Measurements from ENCODE around the gene ITPR3.
"Not testable (repeated sequence)": the region's sequence is repeated elsewhere in the genome, so short reads cannot be mapped to it uniquely, and the experiment has no call there.

ITPR3 gene

GRCh38 chr6:33621711-33622388 lies 728 bp downstream of the ITPR3 start:
- no peaks in the 10 kb centered on the region for H3K9me3 ChIP-seq
- peaks cover 52% of the 10 kb centered on the region for H3K4me1 ChIP-seq
- no peaks in the 10 kb centered on the region for H3K27me3 ChIP-seq
- H3K4me3 ChIP-seq = peak overlapping the region; percentile 90
- H3K4me2 ChIP-seq = peak overlapping the region; percentile 94
- peak overlapping the region; percentile 83 for H3K27ac ChIP-seq
- no peak for TF ChIP-seq Cebpa-rat (IDR thresholded peaks at IDR 0.05)
- H4K20me1 ChIP-seq = peaks cover 51% of the 10 kb centered on the region
- H3K9ac ChIP-seq = peak overlapping the region; percentile 81
- peaks cover 21% of the 10 kb centered on the region for H3K36me3 ChIP-seq

- H4K20me1 ChIP-seq = peaks cover 60% of the 10 kb centered on the region
- peak overlapping the region; percentile 90 for H3K4me3 ChIP-seq
- H3K9me3 ChIP-seq = no peaks in the 10 kb centered on the region
- H3K27me3 ChIP-seq = no peaks in the 10 kb centered on the region
- peak overlapping the region; percentile 94 for H3K4me2 ChIP-seq
- H3K27ac ChIP-seq = no peak overlapping the region
- H3K4me1 ChIP-seq = peaks cover 49% of the 10 kb centered on the region
- no peak for TF ChIP-seq Cebpa-rat (IDR thresholded peaks at IDR 0.05)
- peak overlapping the region; percentile 81 for H3K9ac ChIP-seq
- peaks cover 28% of the 10 kb centered on the region for H3K36me3 ChIP-seq
Measured at GRCh38 chr6:33622456-33623431, 1.6 kb downstream of the ITPR3 start.

- TF ChIP-seq Cebpa-rat (IDR thresholded peaks at IDR 0.05) = no peak
- Histone ChIP-seq H3K9me3 (no peaks in the 10 kb centered on the region), H3K27me3 (no peaks in the 10 kb centered on the region), H3K4me1 (peaks cover 52% of the 10 kb centered on the region), H3K4me2 (peak overlapping the region; percentile 94; the same call in 1 of the 2 replicates), H3K27ac (no peak overlapping the region), H3K36me3 (peaks cover 35% of the 10 kb centered on the region), H3K9ac (no peak overlapping the region), H3K4me3 (no peak overlapping the region), H4K20me1 (peaks cover 72% of the 10 kb centered on the region)
Measured at GRCh38 chr6:33623895-33624381, 2.8 kb downstream of the ITPR3 start.

GRCh38 chr6:33624856-33625255 lies 3.7 kb downstream of the ITPR3 start:
- Histone ChIP-seq H3K36me3 (peaks cover 35% of the 10 kb centered on the region), H3K4me2 (no peak overlapping the region; the same call in 1 of the 2 replicates)

GRCh38 chr6:33627876-33628275 lies 6.8 kb downstream of the ITPR3 start:
- peaks cover 35% of the 10 kb centered on the region for H3K36me3 ChIP-seq
- H3K27me3 ChIP-seq = no peaks in the 10 kb centered on the region
- no peak overlapping the region for H3K27ac ChIP-seq
- peaks cover 36% of the 10 kb centered on the region for H3K4me1 ChIP-seq
- H3K4me3 ChIP-seq = no peak overlapping the region
- H3K9ac ChIP-seq = no peak overlapping the region
- no peak overlapping the region for H3K4me2 ChIP-seq
- no peak for TF ChIP-seq Cebpa-rat (IDR thresholded peaks at IDR 0.05)
- peaks cover 91% of the 10 kb centered on the region for H4K20me1 ChIP-seq
- no peaks in the 10 kb centered on the region for H3K9me3 ChIP-seq

More at GRCh38 chr6:33624856-33625255, 3.7 kb downstream of the ITPR3 start:
- Histone ChIP-seq H4K20me1 (peaks cover 72% of the 10 kb centered on the region), H3K9ac (no peak overlapping the region), H3K4me3 (no peak overlapping the region), H3K4me1 (peaks cover 42% of the 10 kb centered on the region), H3K9me3 (no peaks in the 10 kb centered on the region), H3K27me3 (no peaks in the 10 kb centered on the region), H3K27ac (no peak overlapping the region)
- TF ChIP-seq Cebpa-rat (IDR thresholded peaks at IDR 0.05) = no peak

GRCh38 chr6:33628401-33628964 lies 7.4 kb downstream of the ITPR3 start:
- H3K9ac ChIP-seq = no peak overlapping the region
- H3K27me3 ChIP-seq = no peaks in the 10 kb centered on the region
- TF ChIP-seq Cebpa-rat (IDR thresholded peaks at IDR 0.05) = no peak
- peaks cover 36% of the 10 kb centered on the region for H3K4me1 ChIP-seq
- H4K20me1 ChIP-seq = peaks cover 91% of the 10 kb centered on the region
- peaks cover 34% of the 10 kb centered on the region for H3K36me3 ChIP-seq
- no peak overlapping the region for H3K27ac ChIP-seq
- H3K4me2 ChIP-seq = no peak overlapping the region
- H3K4me3 ChIP-seq = no peak overlapping the region
- no peaks in the 10 kb centered on the region for H3K9me3 ChIP-seq

GRCh38 chr6:33630014-33630413 lies 8.9 kb downstream of the ITPR3 start:
- no peak overlapping the region for H3K4me2 ChIP-seq
- peaks cover 23% of the 10 kb centered on the region for H3K36me3 ChIP-seq
- no peak overlapping the region for H3K4me3 ChIP-seq
- H3K4me1 ChIP-seq = peaks cover 37% of the 10 kb centered on the region
- H3K9me3 ChIP-seq = no peaks in the 10 kb centered on the region
- no peak overlapping the region for H3K27ac ChIP-seq
- no peak for TF ChIP-seq Cebpa-rat (IDR thresholded peaks at IDR 0.05)
- H3K9ac ChIP-seq = no peak overlapping the region
- H3K27me3 ChIP-seq = peaks cover 6% of the 10 kb centered on the region; the same call in 1 of the 2 replicates
- H4K20me1 ChIP-seq = peaks cover 89% of the 10 kb centered on the region

GRCh38 chr6:33631521-33631920 lies 10.4 kb downstream of the ITPR3 start:
- peaks cover 88% of the 10 kb centered on the region for H4K20me1 ChIP-seq
- H3K4me1 ChIP-seq = peaks cover 37% of the 10 kb centered on the region

GRCh38 chr6:33631971-33632557 lies 10.9 kb downstream of the ITPR3 start:
- H3K9ac ChIP-seq = no peak overlapping the region
- H3K4me3 ChIP-seq = no peak overlapping the region
- H3K4me2 ChIP-seq = 0 out of 2 replicates have a peak overlapping the region, but pooled peaks have one; percentile 92
- H3K27ac ChIP-seq = no peak overlapping the region
- no peaks in the 10 kb centered on the region for H3K9me3 ChIP-seq
- H3K27me3 ChIP-seq = peaks cover 6% of the 10 kb centered on the region; the same call in 1 of the 2 replicates
- peaks cover 37% of the 10 kb centered on the region for H3K4me1 ChIP-seq
- H4K20me1 ChIP-seq = peaks cover 88% of the 10 kb centered on the region
- peaks cover 13% of the 10 kb centered on the region; the same call in 1 of the 2 replicates for H3K36me3 ChIP-seq
- no peak for TF ChIP-seq Cebpa-rat (IDR thresholded peaks at IDR 0.05)

More at GRCh38 chr6:33631521-33631920, 10.4 kb downstream of the ITPR3 start:
- not testable (repeated sequence) for H3K4me2 ChIP-seq, H3K27ac ChIP-seq, H3K27me3 ChIP-seq, H3K9me3 ChIP-seq, H3K9ac ChIP-seq, H3K4me3 ChIP-seq
- peaks cover 16% of the 10 kb centered on the region; the same call in 1 of the 2 replicates for H3K36me3 ChIP-seq

Data from BLaER1 (cell line).